Measurements from ENCODE around the gene ATP1B1. TPM values are rescaled to one million over a fixed set of nuclear protein-coding genes. Genes with fewer than 3 reads are reported as not detected.

Gene ATP1B1
- total RNA-seq, 2 experiments from 2014 or later = 2.9 to 3.3 TPM

GRCh38 chr1:169098380-169098779 is 8.1 kb upstream of the ATP1B1 start:
- H3K27me3 Mint-ChIP-seq = peaks cover 7% of the 10 kb centered on the region

GRCh38 chr1:169099561-169099960 is 6.9 kb upstream of the ATP1B1 start:
- Mint-ChIP-seq H3K4me3 (no peak overlapping the region), H3K9me3 (ENCODE audit: low read depth) (peaks cover 3% of the 10 kb centered on the region), H3K27ac (no peak overlapping the region), H3K4me1 (no peaks in the 10 kb centered on the region), H3K27me3 (peaks cover 5% of the 10 kb centered on the region), H3K36me3 (ENCODE audit: low read depth) (no peaks in the 10 kb centered on the region)
- intact Hi-C loops (cut with DNase I, micrococcal nuclease) = no loop called here
- POLR2A ChIA-PET = no interaction called here
- ATAC-seq = no peak
- DNase-seq = no peak
- CTCF ChIA-PET = no interaction called here

More at GRCh38 chr1:169098380-169098779, 8.1 kb upstream of the ATP1B1 start:
- no peaks in the 10 kb centered on the region for H3K4me1 Mint-ChIP-seq
- CTCF ChIA-PET = no interaction called here
- no peaks in the 10 kb centered on the region for H3K36me3 Mint-ChIP-seq (ENCODE audit: low read depth)
- H3K4me3 Mint-ChIP-seq = no peak overlapping the region
- POLR2A ChIA-PET = no interaction called here
- no peak for ATAC-seq
- DNase-seq = no peak
- no peak overlapping the region for H3K27ac Mint-ChIP-seq
- H3K9me3 Mint-ChIP-seq (ENCODE audit: low read depth) = peaks cover 3% of the 10 kb centered on the region
- intact Hi-C loops (cut with DNase I, micrococcal nuclease) = no loop called here

GRCh38 chr1:169100208-169100607 is 6.3 kb upstream of the ATP1B1 start:
- H3K27me3 Mint-ChIP-seq = peaks cover 10% of the 10 kb centered on the region
- ATAC-seq (no peak), DNase-seq (no peak)
- H3K36me3 Mint-ChIP-seq (ENCODE audit: low read depth) = no peaks in the 10 kb centered on the region
- peaks cover 3% of the 10 kb centered on the region for H3K9me3 Mint-ChIP-seq (ENCODE audit: low read depth)
- ChIA-PET POLR2A (no interaction called here), CTCF (interaction anchor here (1.3 to 1.4 kb wide), 2 partner anchors 11 to 247 kb away, joined by 3 read pairs; no protein-coding TSS in a partner anchor)
- H3K4me3 Mint-ChIP-seq = no peak overlapping the region
- no peak overlapping the region for H3K27ac Mint-ChIP-seq
- peaks cover 4% of the 10 kb centered on the region for H3K4me1 Mint-ChIP-seq
- intact Hi-C loops (cut with DNase I, micrococcal nuclease) = no loop called here

GRCh38 chr1:169100651-169101088 is 5.8 kb upstream of the ATP1B1 start:
- H3K27ac Mint-ChIP-seq = no peak overlapping the region
- H3K36me3 Mint-ChIP-seq (ENCODE audit: low read depth) = no peaks in the 10 kb centered on the region
- intact Hi-C loops (cut with DNase I, micrococcal nuclease) = no loop called here
- peaks cover 10% of the 10 kb centered on the region for H3K27me3 Mint-ChIP-seq
- H3K9me3 Mint-ChIP-seq (ENCODE audit: low read depth) = peaks cover 3% of the 10 kb centered on the region
- ChIA-PET CTCF (interaction anchor here (1.3 to 1.4 kb wide), 2 partner anchors 11 to 247 kb away, joined by 3 read pairs; no protein-coding TSS in a partner anchor), POLR2A (no interaction called here)
- H3K4me3 Mint-ChIP-seq = no peak overlapping the region
- DNase-seq (no peak), ATAC-seq (no peak)
- H3K4me1 Mint-ChIP-seq = peaks cover 5% of the 10 kb centered on the region

GRCh38 chr1:169102567-169102966 is 3.9 kb upstream of the ATP1B1 start:
- CTCF ChIA-PET = interaction anchor here (0.5 kb wide), 1 partner anchor 15 kb away, joined by 4 read pairs; no protein-coding TSS in a partner anchor
- Mint-ChIP-seq H3K4me3 (no peak overlapping the region), H3K27ac (no peak overlapping the region), H3K27me3 (peaks cover 14% of the 10 kb centered on the region), H3K36me3 (ENCODE audit: low read depth) (no peaks in the 10 kb centered on the region), H3K9me3 (ENCODE audit: low read depth) (no peaks in the 10 kb centered on the region), H3K4me1 (peaks cover 11% of the 10 kb centered on the region)
- intact Hi-C loops (cut with DNase I, micrococcal nuclease) = no loop called here
- POLR2A ChIA-PET = no interaction called here
- no peak for ATAC-seq
- no peak for DNase-seq

GRCh38 chr1:169103002-169103401 is 3.5 kb upstream of the ATP1B1 start:
- intact Hi-C loops (cut with DNase I, micrococcal nuclease) = no loop called here
- H3K27ac Mint-ChIP-seq = no peak overlapping the region
- H3K4me1 Mint-ChIP-seq = peaks cover 15% of the 10 kb centered on the region
- DNase-seq (no peak), ATAC-seq (no peak)
- ChIA-PET CTCF (no interaction called here), POLR2A (no interaction called here)
- H3K4me3 Mint-ChIP-seq = no peak overlapping the region
- H3K36me3 Mint-ChIP-seq (ENCODE audit: low read depth) = no peaks in the 10 kb centered on the region
- H3K27me3 Mint-ChIP-seq = peaks cover 17% of the 10 kb centered on the region
- H3K9me3 Mint-ChIP-seq (ENCODE audit: low read depth) = no peaks in the 10 kb centered on the region

GRCh38 chr1:169103480-169103893 is 3.0 kb upstream of the ATP1B1 start:
- ChIA-PET POLR2A (no interaction called here), CTCF (interaction anchor here (1.1 kb wide), 2 partner anchors 247 to 761 kb away, joined by 3 to 4 read pairs; no protein-coding TSS in a partner anchor)
- intact Hi-C loops (cut with DNase I, micrococcal nuclease) = no loop called here
- H3K4me1 Mint-ChIP-seq = peaks cover 20% of the 10 kb centered on the region
- peaks cover 18% of the 10 kb centered on the region for H3K27me3 Mint-ChIP-seq
- no peak for DNase-seq
- no peak overlapping the region for H3K27ac Mint-ChIP-seq
- no peaks in the 10 kb centered on the region for H3K36me3 Mint-ChIP-seq (ENCODE audit: low read depth)
- H3K4me3 Mint-ChIP-seq = no peak overlapping the region
- ATAC-seq = no peak
- H3K9me3 Mint-ChIP-seq (ENCODE audit: low read depth) = no peaks in the 10 kb centered on the region

GRCh38 chr1:169105087-169105433 is 1.4 kb upstream of the ATP1B1 start:
- no peaks in the 10 kb centered on the region for H3K9me3 Mint-ChIP-seq (ENCODE audit: low read depth)
- CTCF ChIA-PET = no interaction called here
- POLR2A ChIA-PET = no interaction called here
- peaks cover 18% of the 10 kb centered on the region for H3K27me3 Mint-ChIP-seq
- no peak overlapping the region for H3K27ac Mint-ChIP-seq
- peak overlapping the region; percentile 53 for H3K4me3 Mint-ChIP-seq
- DNase-seq = no peak
- ATAC-seq = no peak
- intact Hi-C loops (cut with DNase I, micrococcal nuclease) = loop anchor here (5.0 kb wide), 4 partner anchors 58 to 382 kb away; partner anchors contain the start of genes BLZF1 (in 1 of the 2), NME7 (in 1 of the 2) and SLC19A2 (in 1 of the 2)
- no peaks in the 10 kb centered on the region for H3K36me3 Mint-ChIP-seq (ENCODE audit: low read depth)
- peaks cover 31% of the 10 kb centered on the region for H3K4me1 Mint-ChIP-seq

GRCh38 chr1:169105434-169106094 is 926 bp upstream of the ATP1B1 start:
- DNase-seq = peak; percentile 46
- no peak overlapping the region for H3K27ac Mint-ChIP-seq
- H3K27me3 Mint-ChIP-seq = peaks cover 18% of the 10 kb centered on the region
- peak overlapping the region; percentile 53 for H3K4me3 Mint-ChIP-seq
- no peaks in the 10 kb centered on the region for H3K36me3 Mint-ChIP-seq (ENCODE audit: low read depth)
- CTCF ChIA-PET = interaction anchor here (0.6 to 1.0 kb wide), 2 partner anchors 61 to 1475 kb away, joined by 3 read pairs; no protein-coding TSS in a partner anchor
- peaks cover 36% of the 10 kb centered on the region for H3K4me1 Mint-ChIP-seq
- intact Hi-C loops (cut with DNase I, micrococcal nuclease) = loop anchor here (1.0 to 5.0 kb wide), 9 partner anchors 34 to 879 kb away; partner anchors contain the start of genes NME7 (in 2 of the 2), BLZF1 (in 1 of the 2), SFT2D2 (in 1 of the 2) and SLC19A2 (in 1 of the 2)
- no peak for ATAC-seq
- no peaks in the 10 kb centered on the region for H3K9me3 Mint-ChIP-seq (ENCODE audit: low read depth)
- POLR2A ChIA-PET = no interaction called here

GRCh38 chr1:169106921-169107602 is 572 bp downstream of the ATP1B1 start:
- Mint-ChIP-seq H3K4me1 (peaks cover 42% of the 10 kb centered on the region), H3K4me3 (peak overlapping the region; percentile 78), H3K27me3 (peaks cover 18% of the 10 kb centered on the region), H3K27ac (peak overlapping the region; percentile 63), H3K9me3 (ENCODE audit: low read depth) (no peaks in the 10 kb centered on the region), H3K36me3 (ENCODE audit: low read depth) (peaks cover under 1% of the 10 kb centered on the region)
- POLR2A ChIA-PET = interaction anchor here (0.6 to 0.9 kb wide), 4 partner anchors 10 to 377 kb away, joined by 3 to 7 read pairs (median 4); no protein-coding TSS in a partner anchor
- ATAC-seq (no peak), DNase-seq (peak; percentile 33)
- intact Hi-C loops (cut with DNase I, micrococcal nuclease) = loop anchor here (1.0 to 5.0 kb wide), 9 partner anchors 32 to 880 kb away; partner anchors contain the start of genes NME7 (in 2 of the 2), BLZF1 (in 1 of the 2), SFT2D2 (in 1 of the 2) and SLC19A2 (in 1 of the 2)
- CTCF ChIA-PET = interaction anchor here (0.6 to 1.2 kb wide), 9 partner anchors 12 to 686 kb away, joined by 3 to 5 read pairs (median 3); no protein-coding TSS in a partner anchor

- Mint-ChIP-seq H3K36me3 (ENCODE audit: low read depth) (peaks cover 5% of the 10 kb centered on the region), H3K4me1 (peaks cover 42% of the 10 kb centered on the region), H3K4me3 (peak overlapping the region; percentile 78), H3K27ac (peak overlapping the region; percentile 63), H3K9me3 (ENCODE audit: low read depth) (no peaks in the 10 kb centered on the region), H3K27me3 (peaks cover 19% of the 10 kb centered on the region)
- ChIA-PET CTCF (interaction anchor here (0.7 to 1.2 kb wide), 7 partner anchors 12 to 554 kb away, joined by 3 to 5 read pairs (median 3); no protein-coding TSS in a partner anchor), POLR2A (interaction anchor here (0.6 to 0.9 kb wide), 4 partner anchors 11 to 376 kb away, joined by 3 to 7 read pairs (median 4); no protein-coding TSS in a partner anchor)
- DNase-seq = peak; percentile 56
- ATAC-seq = peak; percentile 20
- intact Hi-C loops (cut with DNase I, micrococcal nuclease) = loop anchor here (2.0 to 5.0 kb wide), 7 partner anchors 55 to 881 kb away; partner anchors contain the start of genes BLZF1 (in 1 of the 2), NME7 (in 1 of the 2), SFT2D2 (in 1 of the 2) and SLC19A2 (in 1 of the 2)
Measured at GRCh38 chr1:169107603-169108208, 1.2 kb downstream of the ATP1B1 start.
